ENCODE results near the gene TM4SF20.

The TM4SF20 gene

GRCh38 chr2:227410191-227410590, 31.1 kb upstream of the TM4SF20 start:
- H3K36me3 Mint-ChIP-seq (ENCODE audit: insufficient read depth), result no peaks in the 10 kb centered on the region
- H3K4me3 Mint-ChIP-seq, result no peak overlapping the region
- no peak overlapping the region for H3K27ac Mint-ChIP-seq (ENCODE audit: low read depth)
- DNase-seq (ENCODE audit: low spot score in 2 of 2), result no peak
- ATAC-seq (replicated peaks; ENCODE audit: extremely low read depth, poor library complexity, severe bottlenecking), result no peak
- peaks cover 6% of the 10 kb centered on the region for H3K27me3 Mint-ChIP-seq
- no peaks in the 10 kb centered on the region for H3K4me1 Mint-ChIP-seq
- H3K9me3 Mint-ChIP-seq, result no peaks in the 10 kb centered on the region

- H3K9me3 Mint-ChIP-seq, result no peaks in the 10 kb centered on the region
- no peak for DNase-seq (ENCODE audit: low spot score in 2 of 2)
Observed at GRCh38 chr2:227407591-227408151, 28.6 kb upstream of the TM4SF20 start.

GRCh38 chr2:227406177-227407031, 27.3 kb upstream of the TM4SF20 start:
- DNase-seq (ENCODE audit: low spot score in 2 of 2) (no peak), ATAC-seq (replicated peaks; ENCODE audit: extremely low read depth, poor library complexity, severe bottlenecking) (no peak)
- Mint-ChIP-seq H3K36me3 (ENCODE audit: insufficient read depth) (peaks cover 2% of the 10 kb centered on the region), H3K4me1 (no peaks in the 10 kb centered on the region), H3K4me3 (no peak overlapping the region), H3K27ac (ENCODE audit: low read depth) (no peak overlapping the region), H3K9me3 (no peaks in the 10 kb centered on the region), H3K27me3 (peaks cover 19% of the 10 kb centered on the region)

More at GRCh38 chr2:227407591-227408151, 28.6 kb upstream of the TM4SF20 start:
- ATAC-seq (replicated peaks; ENCODE audit: extremely low read depth, poor library complexity, severe bottlenecking), result no peak
- peaks cover 7% of the 10 kb centered on the region for H3K27me3 Mint-ChIP-seq
- no peak overlapping the region for H3K27ac Mint-ChIP-seq (ENCODE audit: low read depth)
- no peak overlapping the region for H3K4me3 Mint-ChIP-seq
- no peaks in the 10 kb centered on the region for H3K4me1 Mint-ChIP-seq
- H3K36me3 Mint-ChIP-seq (ENCODE audit: insufficient read depth), result peaks cover 2% of the 10 kb centered on the region

GRCh38 chr2:227404585-227405271, 25.6 kb upstream of the TM4SF20 start:
- no peak for DNase-seq (ENCODE audit: low spot score in 2 of 2)
- peaks cover 2% of the 10 kb centered on the region for H3K36me3 Mint-ChIP-seq (ENCODE audit: insufficient read depth)
- H3K27me3 Mint-ChIP-seq, result peaks cover 33% of the 10 kb centered on the region
- H3K4me3 Mint-ChIP-seq, result no peak overlapping the region
- H3K9me3 Mint-ChIP-seq, result no peaks in the 10 kb centered on the region
- H3K27ac Mint-ChIP-seq (ENCODE audit: low read depth), result no peak overlapping the region
- no peak for ATAC-seq (replicated peaks; ENCODE audit: extremely low read depth, poor library complexity, severe bottlenecking)
- no peaks in the 10 kb centered on the region for H3K4me1 Mint-ChIP-seq

- H3K27ac Mint-ChIP-seq (ENCODE audit: low read depth), result no peak overlapping the region
Observed at GRCh38 chr2:227402959-227403358, 23.9 kb upstream of the TM4SF20 start.

GRCh38 chr2:227402321-227402720, 23.2 kb upstream of the TM4SF20 start:
- Mint-ChIP-seq H3K9me3 (no peaks in the 10 kb centered on the region), H3K27me3 (peaks cover 28% of the 10 kb centered on the region), H3K4me3 (no peak overlapping the region), H3K27ac (ENCODE audit: low read depth) (no peak overlapping the region), H3K36me3 (ENCODE audit: insufficient read depth) (peaks cover 2% of the 10 kb centered on the region), H3K4me1 (peaks cover 6% of the 10 kb centered on the region)
- DNase-seq (ENCODE audit: low spot score in 2 of 2) (no peak), ATAC-seq (replicated peaks; ENCODE audit: extremely low read depth, poor library complexity, severe bottlenecking) (no peak)

More at GRCh38 chr2:227402959-227403358, 23.9 kb upstream of the TM4SF20 start:
- Mint-ChIP-seq H3K27me3 (peaks cover 35% of the 10 kb centered on the region), H3K4me1 (peaks cover 2% of the 10 kb centered on the region), H3K4me3 (no peak overlapping the region), H3K9me3 (no peaks in the 10 kb centered on the region), H3K36me3 (ENCODE audit: insufficient read depth) (peaks cover 2% of the 10 kb centered on the region)
- ATAC-seq (replicated peaks; ENCODE audit: extremely low read depth, poor library complexity, severe bottlenecking), result no peak
- no peak for DNase-seq (ENCODE audit: low spot score in 2 of 2)

GRCh38 chr2:227401550-227401949, 22.4 kb upstream of the TM4SF20 start:
- H3K27ac Mint-ChIP-seq (ENCODE audit: low read depth), result no peak overlapping the region
- ATAC-seq (replicated peaks; ENCODE audit: extremely low read depth, poor library complexity, severe bottlenecking) (no peak), DNase-seq (ENCODE audit: low spot score in 2 of 2) (no peak)
- H3K9me3 Mint-ChIP-seq, result no peaks in the 10 kb centered on the region
- peaks cover 6% of the 10 kb centered on the region for H3K4me1 Mint-ChIP-seq
- H3K4me3 Mint-ChIP-seq, result no peak overlapping the region
- peaks cover 2% of the 10 kb centered on the region for H3K36me3 Mint-ChIP-seq (ENCODE audit: insufficient read depth)
- peaks cover 28% of the 10 kb centered on the region for H3K27me3 Mint-ChIP-seq

GRCh38 chr2:227398684-227399670, 19.9 kb upstream of the TM4SF20 start:
- Mint-ChIP-seq H3K9me3 (no peaks in the 10 kb centered on the region), H3K27ac (ENCODE audit: low read depth) (no peak overlapping the region), H3K4me1 (peaks cover 6% of the 10 kb centered on the region), H3K27me3 (peaks cover 28% of the 10 kb centered on the region), H3K36me3 (ENCODE audit: insufficient read depth) (peaks cover 2% of the 10 kb centered on the region), H3K4me3 (no peak overlapping the region)
- DNase-seq (ENCODE audit: low spot score in 2 of 2) (no peak), ATAC-seq (replicated peaks; ENCODE audit: extremely low read depth, poor library complexity, severe bottlenecking) (no peak)

- H3K27ac Mint-ChIP-seq (ENCODE audit: low read depth), result no peak overlapping the region
- no peaks in the 10 kb centered on the region for H3K36me3 Mint-ChIP-seq (ENCODE audit: insufficient read depth)
- H3K9me3 Mint-ChIP-seq, result no peaks in the 10 kb centered on the region
- ATAC-seq (replicated peaks; ENCODE audit: extremely low read depth, poor library complexity, severe bottlenecking) (no peak), DNase-seq (ENCODE audit: low spot score in 2 of 2) (no peak)
- H3K4me1 Mint-ChIP-seq, result peaks cover 6% of the 10 kb centered on the region
- H3K4me3 Mint-ChIP-seq, result no peak overlapping the region
- peaks cover 27% of the 10 kb centered on the region for H3K27me3 Mint-ChIP-seq
Observed at GRCh38 chr2:227397562-227397961, 18.5 kb upstream of the TM4SF20 start.

- no peak for ATAC-seq (replicated peaks; ENCODE audit: extremely low read depth, poor library complexity, severe bottlenecking)
Observed at GRCh38 chr2:227395556-227395955, 16.4 kb upstream of the TM4SF20 start.

GRCh38 chr2:227394401-227394800, 15.3 kb upstream of the TM4SF20 start:
- DNase-seq (ENCODE audit: low spot score in 2 of 2) (no peak), ATAC-seq (replicated peaks; ENCODE audit: extremely low read depth, poor library complexity, severe bottlenecking) (no peak)
- peaks cover 6% of the 10 kb centered on the region for H3K4me1 Mint-ChIP-seq
- no peak overlapping the region for H3K27ac Mint-ChIP-seq (ENCODE audit: low read depth)
- H3K36me3 Mint-ChIP-seq (ENCODE audit: insufficient read depth), result no peaks in the 10 kb centered on the region
- H3K9me3 Mint-ChIP-seq, result no peaks in the 10 kb centered on the region
- no peak overlapping the region for H3K4me3 Mint-ChIP-seq
- no peaks in the 10 kb centered on the region for H3K27me3 Mint-ChIP-seq

More at GRCh38 chr2:227395556-227395955, 16.4 kb upstream of the TM4SF20 start:
- no peak overlapping the region for H3K27ac Mint-ChIP-seq (ENCODE audit: low read depth)
- DNase-seq (ENCODE audit: low spot score in 2 of 2), result no peak
- no peaks in the 10 kb centered on the region for H3K36me3 Mint-ChIP-seq (ENCODE audit: insufficient read depth)
- peaks cover 9% of the 10 kb centered on the region for H3K27me3 Mint-ChIP-seq
- H3K4me3 Mint-ChIP-seq, result no peak overlapping the region
- peaks cover 6% of the 10 kb centered on the region for H3K4me1 Mint-ChIP-seq
- no peaks in the 10 kb centered on the region for H3K9me3 Mint-ChIP-seq
